RKO (cell line): Measurements from ENCODE around the gene RASL11B.

Experiments
- DNase-seq: peaks from one replicate; pipeline ENCODE4 v3.0.0-alpha.2; 2016; ENCODE audit warnings: low spot score

RASL11B gene

GRCh38 chr4:52873861-52874343, 11.8 kb downstream of the RASL11B start:
- no peak for DNase-seq

- DNase-seq = no peak
Measured at GRCh38 chr4:52874948-52875347, 12.8 kb downstream of the RASL11B start.

GRCh38 chr4:52876069-52876468, 14.0 kb downstream of the RASL11B start:
- no peak for DNase-seq

GRCh38 chr4:52877036-52877435, 14.9 kb downstream of the RASL11B start:
- DNase-seq = no peak

- DNase-seq = no peak
Measured at GRCh38 chr4:52877694-52878093, 15.6 kb downstream of the RASL11B start.

GRCh38 chr4:52879471-52879870, 17.4 kb downstream of the RASL11B start:
- no peak for DNase-seq

- DNase-seq = no peak
Measured at GRCh38 chr4:52880994-52881393, 18.9 kb downstream of the RASL11B start.

- DNase-seq = no peak
Measured at GRCh38 chr4:52883183-52883621, 21.1 kb downstream of the RASL11B start.

- no peak for DNase-seq
Measured at GRCh38 chr4:52883707-52884669, 21.9 kb downstream of the RASL11B start.

GRCh38 chr4:52884994-52885393, 22.9 kb downstream of the RASL11B start:
- DNase-seq = no peak

- no peak for DNase-seq
Measured at GRCh38 chr4:52889354-52889753, 27.2 kb downstream of the RASL11B start.

GRCh38 chr4:52889778-52890520, 27.8 kb downstream of the RASL11B start:
- no peak for DNase-seq

GRCh38 chr4:52890521-52890791, 28.3 kb downstream of the RASL11B start:
- DNase-seq = no peak

- no peak for DNase-seq
Measured at GRCh38 chr4:52891743-52892142, 29.6 kb downstream of the RASL11B start.

- DNase-seq = no peak
Measured at GRCh38 chr4:52892880-52893279, 30.8 kb downstream of the RASL11B start.

- DNase-seq = no peak
Measured at GRCh38 chr4:52894443-52894842, 32.3 kb downstream of the RASL11B start.

- no peak for DNase-seq
Measured at GRCh38 chr4:52903273-52903672, 41.2 kb downstream of the RASL11B start.

- DNase-seq = no peak
Measured at GRCh38 chr4:52904421-52904820, 42.3 kb downstream of the RASL11B start.

GRCh38 chr4:52907510-52907909, 45.4 kb downstream of the RASL11B start:
- no peak for DNase-seq

GRCh38 chr4:52910115-52910514, 48.0 kb downstream of the RASL11B start:
- DNase-seq = peak; percentile 10

- peak; percentile 67 for DNase-seq
Measured at GRCh38 chr4:52911684-52912294, 49.7 kb downstream of the RASL11B start.

- DNase-seq = peak; percentile 8
Measured at GRCh38 chr4:52912608-52913007, 50.5 kb downstream of the RASL11B start.
